HepG2 (cell line): Measurements from ENCODE around the gene MYOM1. TPM values are rescaled to one million over a fixed set of nuclear protein-coding genes. Genes with fewer than 3 reads are reported as not detected.

Experiments
- ATAC-seq: fragments of 200-7000 bp; cut with Tn5 transposase; 3 replicates; pipeline ENCODE4 v1.9.1; 2020; ENCODE audit warnings: mild to moderate bottlenecking, moderate library complexity
- BruUV-seq: library from RNA; stranded (reverse); fragments of 400-500 nt; replicated peaks from 2 replicates; lab custom pipeline; 2021; lab: Mats Ljungman, UMichigan
- CTCF ChIA-PET: fragments of 300-600 bp; formaldehyde crosslinking; extraction: SDS; loops from one replicate; lab custom pipeline; 2021; ENCODE audit warnings: low total read pairs, inconsistent platforms, low intra/inter-chr PET ratio; lab: Yijun Ruan, JAX
- POLR2A ChIA-PET: fragments of 350-600 bp; sonication (Branson Sonifier 250); formaldehyde crosslinking; loops from one replicate; lab custom pipeline; 2020; ENCODE audit warnings: antibody characterized with exemption, inconsistent platforms; lab: Yijun Ruan, JAX
- DNase-seq: peaks from one replicate; pipeline ENCODE4 v3.0.0-alpha.2; 2015; ENCODE audit warnings: low spot score
- FAIRE-seq: peaks from 3 replicates; lab custom pipeline; 2011; peaks lifted over from hg19 to GRCh38; lab: Jason Lieb, UNC
- H2AFZ ChIP-seq: one replicate; pipeline ENCODE4 v1.6.1; 2011; ENCODE audit warnings: low read length, inconsistent platforms
- H3K27ac ChIP-seq: fragments of 300-600 bp; 3 replicates; pipeline ENCODE4 v1.8.0; 2011; ENCODE audit warnings: mixed run types, mild to moderate bottlenecking, mixed read lengths, low read length, inconsistent platforms; ENCODE audit not compliant: insufficient read depth; ENCODE audit errors: extremely low read length
- H3K27me3 ChIP-seq, 2 experiments: fragments of 200-600 bp in 1 of 2; 2 replicates in 1 of 2; 3 replicates in 1 of 2; pipeline versions ENCODE4 v1.6.0 to v1.8.0; 2011; ENCODE audit warnings: low read length in 2 of 2, mild to moderate bottlenecking in 2 of 2, moderate library complexity in 2 of 2, inconsistent platforms in 1 of 2; ENCODE audit not compliant: insufficient read depth in 2 of 2, control insufficient read depth in 1 of 2
- H3K36me3 ChIP-seq, 2 experiments: fragments of 200-600 bp in 1 of 2; replicated peaks in 1 of 2; 2 replicates in 1 of 2; 3 replicates in 1 of 2; pipeline versions ENCODE4 v1.5.1 to v1.8.0; 2011; ENCODE audit warnings: low read length in 2 of 2, inconsistent platforms in 1 of 2; ENCODE audit not compliant: insufficient read depth in 2 of 2, control insufficient read depth in 1 of 2
- H3K4me1 ChIP-seq: 2 replicates; pipeline ENCODE4 v1.5.1; 2012; ENCODE audit warnings: low read length, inconsistent platforms; ENCODE audit not compliant: insufficient read depth
- H3K4me2 ChIP-seq: 2 replicates; pipeline ENCODE4 v1.6.0; 2011; ENCODE audit warnings: low read depth, low read length, inconsistent platforms
- H3K4me3 ChIP-seq, 3 experiments: fragments of 200-600 bp in 1 of 3; sonication (generic), shearing (Covaris generic) in 1 of 3; replicated peaks in 1 of 3; 2 replicates each; pipeline ENCODE4 v1.5.1; 2011 to 2016; ENCODE audit warnings: low read length in 3 of 3, inconsistent platforms in 2 of 3, low read depth in 2 of 3, mild to moderate bottlenecking in 2 of 3, control low read depth in 1 of 3, mixed read lengths in 1 of 3; ENCODE audit not compliant: insufficient read depth in 1 of 3
- H3K79me2 ChIP-seq: one replicate; pipeline ENCODE4 v1.6.1; 2011; ENCODE audit warnings: low read length, inconsistent platforms; ENCODE audit not compliant: insufficient read depth
- H3K9ac ChIP-seq: 2 replicates; pipeline ENCODE4 v1.6.0; 2011; ENCODE audit warnings: mild to moderate bottlenecking, low read depth, low read length, inconsistent platforms; ENCODE audit not compliant: insufficient read depth
- H3K9me3 ChIP-seq: 2 replicates; pipeline ENCODE4 v1.5.1; 2012; ENCODE audit warnings: mild to moderate bottlenecking, low read length
- H4K20me1 ChIP-seq: 2 replicates; pipeline ENCODE4 v1.6.0; 2011; ENCODE audit warnings: inconsistent platforms, mild to moderate bottlenecking, low read length, moderate library complexity; ENCODE audit not compliant: insufficient read depth
- RFX3 ChIP-seq: IDR thresholded peaks from 2 replicates; pipeline ENCODE4 v1.6.1; 2016; ENCODE audit warnings: missing biosample characterization, missing genetic modification reagents
- TEAD2 ChIP-seq: sonication (generic); formaldehyde crosslinking; IDR thresholded peaks from 2 replicates; pipeline ENCODE4 v1.9.0; 2021; ENCODE audit warnings: missing genetic modification reagents
- TOPORS ChIP-seq: sonication (generic); formaldehyde crosslinking; IDR thresholded peaks from 2 replicates; pipeline ENCODE4 v1.8.0; 2023; ENCODE audit warnings: mild to moderate bottlenecking, missing genetic modification reagents
- U2AF2 ChIP-seq: fragments of 200-400 bp; formaldehyde crosslinking; IDR thresholded peaks from 2 replicates; pipeline ENCODE4 v1.6.1; 2017; ENCODE audit warnings: low read depth, mild to moderate bottlenecking, low read length
- ZNF264 ChIP-seq: sonication (generic); formaldehyde crosslinking; IDR thresholded peaks from 2 replicates; pipeline ENCODE4 v1.4.0; 2020; ENCODE audit warnings: missing genetic modification reagents
- ZNF33A ChIP-seq: sonication (generic); formaldehyde crosslinking; IDR thresholded peaks from 2 replicates; pipeline ENCODE4 v1.5.1; 2020; ENCODE audit warnings: missing genetic modification reagents, mild to moderate bottlenecking, moderate library complexity, borderline replicate concordance
- ZNF605 ChIP-seq: sonication (generic); formaldehyde crosslinking; IDR thresholded peaks from 2 replicates; pipeline ENCODE4 v1.8.0; 2022; ENCODE audit warnings: mild to moderate bottlenecking, missing genetic modification reagents
- ZNF790 ChIP-seq: sonication (generic); formaldehyde crosslinking; IDR thresholded peaks from 2 replicates; pipeline ENCODE4 v1.8.0; 2022; ENCODE audit warnings: missing genetic modification reagents, mild to moderate bottlenecking, borderline replicate concordance
- WGBS: methylation state at CpG from one replicate; pipeline ENCODE4 v1.1.6; 2017; ENCODE audit warnings: low lambda C conversion rate; 5-methylcytosine and 5-hydroxymethylcytosine counted together
- in situ Hi-C: cut with HindIII; loops from 2 replicates; pipeline ENCODE4 v1.10.0; 2017; ENCODE audit warnings: low pct_unique_long_range_greater_than_20kb; ENCODE audit not compliant: extremely low pct_ligation_motif_present
- intact Hi-C: fragments of 100-400 bp; cut with micrococcal nuclease; formaldehyde crosslinking; loops from one replicate; pipeline ENCODE4 v1.10.0; 2022; ENCODE audit not compliant: unreplicated experiment
- polyA plus RNA-seq, 8 experiments: library from polyadenylated mRNA; depleted of rRNA in 3 of 8; stranded (reverse) in 7 of 8; unstranded in 1 of 8; fragments of >200 nt; fragmentation: Illumina TruSeq in 4 of 8; extraction: Trizol in 4 of 8; gene quantifications; 2 replicates each; pipeline versions ENCODE4 v1.2.1 to v1.2.3, GENCODE V29; 2011 to 2016; ENCODE audit warnings: low read depth in 4 of 8, missing spikeins in 1 of 8, mixed read lengths in 1 of 8; ENCODE audit not compliant: insufficient read depth in 1 of 8
- total RNA-seq, 5 experiments: library from RNA; depleted of rRNA; stranded (reverse); fragments of >200 nt; fragmentation: Illumina TruSeq; extraction: Trizol; gene quantifications; 2 replicates each; pipeline ENCODE4 v1.2.3, GENCODE V29; 2016; ENCODE audit warnings: low read depth in 1 of 5
- TF ChIP-seq, protein P1 (sequence below): sonication (generic); formaldehyde crosslinking; IDR thresholded peaks from 2 replicates; pipeline ENCODE4 v1.8.1; 2023; ENCODE audit warnings: mild to moderate bottlenecking, missing genetic modification reagents
- TF ChIP-seq, protein P2 (sequence below): sonication (generic); formaldehyde crosslinking; IDR thresholded peaks from 2 replicates; pipeline ENCODE4 v1.4.0; 2020; ENCODE audit warnings: missing genetic modification reagents
- TF ChIP-seq, protein P3 (sequence below): sonication (generic); formaldehyde crosslinking; IDR thresholded peaks from 2 replicates; pipeline ENCODE4 v1.4.0; 2020; ENCODE audit warnings: missing genetic modification reagents, borderline replicate concordance
- TF ChIP-seq, protein P4 (sequence below): sonication (generic); formaldehyde crosslinking; IDR thresholded peaks from 2 replicates; pipeline ENCODE4 v1.5.1; 2020; ENCODE audit warnings: mild to moderate bottlenecking, moderate library complexity, missing genetic modification reagents
- TF ChIP-seq, protein P5 (sequence below), 2 experiments: sonication (generic) in 1 of 2; formaldehyde crosslinking in 1 of 2; IDR thresholded peaks; 2 replicates each; pipeline versions ENCODE4 v1.4.0 to v1.6.1; 2018 to 2020; ENCODE audit warnings: missing genetic modification reagents in 2 of 2, borderline replicate concordance in 1 of 2, low read depth in 1 of 2, mild to moderate bottlenecking in 1 of 2, missing biosample characterization in 1 of 2

Gene MYOM1
- total and polyA plus RNA-seq, 2 of the 13 experiments (the other 11 are each of a cell fraction or from before 2014, with no cell fraction given), result 0.46 to 0.98 TPM

DNA sequence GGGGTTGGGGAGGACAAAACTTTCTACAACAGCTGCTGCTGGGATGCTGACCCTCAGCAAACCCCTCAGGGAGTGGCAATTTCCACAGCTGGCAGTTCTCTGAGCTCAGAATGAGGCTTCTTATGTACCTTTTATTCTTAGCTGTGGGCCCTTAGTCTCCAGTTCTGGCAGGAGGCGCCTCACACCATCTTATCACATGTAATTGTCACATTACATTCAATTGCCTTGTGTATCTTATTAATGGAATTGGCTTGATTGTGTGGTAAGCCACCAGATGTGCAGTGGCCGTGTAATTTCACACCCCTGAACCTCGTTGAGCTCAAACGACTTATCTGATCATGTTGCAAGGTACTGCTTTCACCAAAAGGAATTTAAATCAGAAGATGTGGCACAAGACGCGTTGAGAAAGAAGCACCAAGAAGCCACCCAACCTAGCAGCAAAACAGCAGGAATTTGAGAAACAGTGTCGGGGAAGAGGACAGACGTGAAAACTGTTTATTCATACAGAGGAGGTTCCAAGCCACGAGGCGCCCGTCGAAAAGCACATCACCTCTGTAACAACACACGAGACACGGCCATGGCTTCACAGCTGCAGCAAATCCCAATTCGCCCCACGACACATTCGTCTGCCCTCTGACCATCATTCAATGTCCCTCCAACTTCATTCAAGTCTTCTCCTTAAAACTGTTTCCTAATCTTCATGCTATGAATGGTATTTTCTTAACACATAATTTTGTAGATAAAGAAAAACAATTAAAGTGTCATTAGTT lies 153.2 kb downstream of the MYOM1 start:
- FAIRE-seq, result no peak
- no peaks in the 10 kb centered on the region for H3K36me3 ChIP-seq
- TF ChIP-seq, protein P1, sequence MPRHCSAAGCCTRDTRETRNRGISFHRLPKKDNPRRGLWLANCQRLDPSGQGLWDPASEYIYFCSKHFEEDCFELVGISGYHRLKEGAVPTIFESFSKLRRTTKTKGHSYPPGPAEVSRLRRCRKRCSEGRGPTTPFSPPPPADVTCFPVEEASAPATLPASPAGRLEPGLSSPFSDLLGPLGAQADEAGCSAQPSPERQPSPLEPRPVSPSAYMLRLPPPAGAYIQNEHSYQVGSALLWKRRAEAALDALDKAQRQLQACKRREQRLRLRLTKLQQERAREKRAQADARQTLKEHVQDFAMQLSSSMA (CRISPR knock-in tag), result no peak
- TF ChIP-seq, protein P2, sequence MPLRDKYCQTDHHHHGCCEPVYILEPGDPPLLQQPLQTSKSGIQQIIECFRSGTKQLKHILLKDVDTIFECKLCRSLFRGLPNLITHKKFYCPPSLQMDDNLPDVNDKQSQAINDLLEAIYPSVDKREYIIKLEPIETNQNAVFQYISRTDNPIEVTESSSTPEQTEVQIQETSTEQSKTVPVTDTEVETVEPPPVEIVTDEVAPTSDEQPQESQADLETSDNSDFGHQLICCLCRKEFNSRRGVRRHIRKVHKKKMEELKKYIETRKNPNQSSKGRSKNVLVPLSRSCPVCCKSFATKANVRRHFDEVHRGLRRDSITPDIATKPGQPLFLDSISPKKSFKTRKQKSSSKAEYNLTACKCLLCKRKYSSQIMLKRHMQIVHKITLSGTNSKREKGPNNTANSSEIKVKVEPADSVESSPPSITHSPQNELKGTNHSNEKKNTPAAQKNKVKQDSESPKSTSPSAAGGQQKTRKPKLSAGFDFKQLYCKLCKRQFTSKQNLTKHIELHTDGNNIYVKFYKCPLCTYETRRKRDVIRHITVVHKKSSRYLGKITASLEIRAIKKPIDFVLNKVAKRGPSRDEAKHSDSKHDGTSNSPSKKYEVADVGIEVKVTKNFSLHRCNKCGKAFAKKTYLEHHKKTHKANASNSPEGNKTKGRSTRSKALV, result no peak
- TF ChIP-seq U2AF2, result no peak
- TF ChIP-seq RFX3, result no peak
- TF ChIP-seq ZNF33A (CRISPR knock-in tag), result no peak
- TF ChIP-seq, protein P3, sequence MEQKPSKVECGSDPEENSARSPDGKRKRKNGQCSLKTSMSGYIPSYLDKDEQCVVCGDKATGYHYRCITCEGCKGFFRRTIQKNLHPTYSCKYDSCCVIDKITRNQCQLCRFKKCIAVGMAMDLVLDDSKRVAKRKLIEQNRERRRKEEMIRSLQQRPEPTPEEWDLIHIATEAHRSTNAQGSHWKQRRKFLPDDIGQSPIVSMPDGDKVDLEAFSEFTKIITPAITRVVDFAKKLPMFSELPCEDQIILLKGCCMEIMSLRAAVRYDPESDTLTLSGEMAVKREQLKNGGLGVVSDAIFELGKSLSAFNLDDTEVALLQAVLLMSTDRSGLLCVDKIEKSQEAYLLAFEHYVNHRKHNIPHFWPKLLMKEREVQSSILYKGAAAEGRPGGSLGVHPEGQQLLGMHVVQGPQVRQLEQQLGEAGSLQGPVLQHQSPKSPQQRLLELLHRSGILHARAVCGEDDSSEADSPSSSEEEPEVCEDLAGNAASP (CRISPR knock-in tag), result no peak
- no peak for TF ChIP-seq TEAD2
- TF ChIP-seq ZNF264 (CRISPR knock-in tag), result no peak
- no peak for TF ChIP-seq TOPORS
- TF ChIP-seq, protein P4, sequence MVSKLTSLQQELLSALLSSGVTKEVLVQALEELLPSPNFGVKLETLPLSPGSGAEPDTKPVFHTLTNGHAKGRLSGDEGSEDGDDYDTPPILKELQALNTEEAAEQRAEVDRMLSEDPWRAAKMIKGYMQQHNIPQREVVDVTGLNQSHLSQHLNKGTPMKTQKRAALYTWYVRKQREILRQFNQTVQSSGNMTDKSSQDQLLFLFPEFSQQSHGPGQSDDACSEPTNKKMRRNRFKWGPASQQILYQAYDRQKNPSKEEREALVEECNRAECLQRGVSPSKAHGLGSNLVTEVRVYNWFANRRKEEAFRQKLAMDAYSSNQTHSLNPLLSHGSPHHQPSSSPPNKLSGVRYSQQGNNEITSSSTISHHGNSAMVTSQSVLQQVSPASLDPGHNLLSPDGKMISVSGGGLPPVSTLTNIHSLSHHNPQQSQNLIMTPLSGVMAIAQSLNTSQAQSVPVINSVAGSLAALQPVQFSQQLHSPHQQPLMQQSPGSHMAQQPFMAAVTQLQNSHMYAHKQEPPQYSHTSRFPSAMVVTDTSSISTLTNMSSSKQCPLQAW (CRISPR knock-in tag), result no peak
- TF ChIP-seq ZNF605 (CRISPR knock-in tag), result no peak
- TF ChIP-seq, protein P5, sequence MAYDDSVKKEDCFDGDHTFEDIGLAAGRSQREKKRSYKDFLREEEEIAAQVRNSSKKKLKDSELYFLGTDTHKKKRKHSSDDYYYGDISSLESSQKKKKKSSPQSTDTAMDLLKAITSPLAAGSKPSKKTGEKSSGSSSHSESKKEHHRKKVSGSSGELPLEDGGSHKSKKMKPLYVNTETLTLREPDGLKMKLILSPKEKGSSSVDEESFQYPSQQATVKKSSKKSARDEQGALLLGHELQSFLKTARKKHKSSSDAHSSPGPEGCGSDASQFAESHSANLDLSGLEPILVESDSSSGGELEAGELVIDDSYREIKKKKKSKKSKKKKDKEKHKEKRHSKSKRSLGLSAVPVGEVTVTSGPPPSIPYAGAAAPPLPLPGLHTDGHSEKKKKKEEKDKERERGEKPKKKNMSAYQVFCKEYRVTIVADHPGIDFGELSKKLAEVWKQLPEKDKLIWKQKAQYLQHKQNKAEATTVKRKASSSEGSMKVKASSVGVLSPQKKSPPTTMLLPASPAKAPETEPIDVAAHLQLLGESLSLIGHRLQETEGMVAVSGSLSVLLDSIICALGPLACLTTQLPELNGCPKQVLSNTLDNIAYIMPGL (CRISPR knock-in tag; IDR thresholded peaks at IDR 0.05; ENCODE audit: borderline replicate concordance in 1 of 2, low read depth in 1 of 2), result no peak
- TF ChIP-seq ZNF790, result no peak

More for the DNA sequence above, 153.2 kb downstream of the MYOM1 start:
- Histone ChIP-seq H3K79me2 (peaks cover 10% of the 10 kb centered on the region), H3K4me3 (no peak overlapping the region), H4K20me1 (no peaks in the 10 kb centered on the region), H3K9me3 (no peaks in the 10 kb centered on the region), H3K4me2 (no peak overlapping the region), H3K27me3 (no peaks in the 10 kb centered on the region), H3K27ac (no peak overlapping the region), H3K4me1 (peaks cover 30% of the 10 kb centered on the region), H3K9ac (no peak overlapping the region), H2AFZ (no peak overlapping the region)
- POLR2A ChIA-PET, result no interaction called here
- intact Hi-C loops (no loop called here), in situ Hi-C loops (loop anchor here (10.0 to 25.0 kb wide), 2 partner anchors 132 to 396 kb away; partner anchors contain the start of gene TGIF1)
- WGBS, result 88% methylated on average over 17 of the region's 17 CpGs
- BruUV-seq, result no TSS peak
- CTCF ChIA-PET, result no interaction called here
- no peak for ATAC-seq
- DNase-seq, result no peak
